NCI-H2107 (cell line): ENCODE results near the gene ZNF503.
A peak's percentile ranks its signal among the peaks of the same experiment; 100 is the strongest.
"Not testable (repeated sequence)": the region's sequence is repeated elsewhere in the genome, so short reads cannot be mapped to it uniquely, and the experiment has no call there.

Experiments used
- DNase-seq: peaks from one replicate; lab custom pipeline; 2025; lab: John Stamatoyannopoulos, UW

ZNF503 gene

GRCh38 chr10:75395066-75395931 lies 6.3 kb downstream of the ZNF503 start:
- DNase-seq, result no peak

GRCh38 chr10:75394221-75394620 lies 7.3 kb downstream of the ZNF503 start:
- no peak for DNase-seq

GRCh38 chr10:75392744-75393143 lies 8.8 kb downstream of the ZNF503 start:
- DNase-seq, result no peak

GRCh38 chr10:75392271-75392670 lies 9.3 kb downstream of the ZNF503 start:
- no peak for DNase-seq

- no peak for DNase-seq
These were observed 11.4 kb downstream of the ZNF503 start for GRCh38 chr10:75390178-75390577.

- DNase-seq, result no peak
These were observed 13.5 kb downstream of the ZNF503 start for GRCh38 chr10:75388082-75388481.

GRCh38 chr10:75386128-75386527 lies 15.4 kb downstream of the ZNF503 start:
- no peak for DNase-seq

- no peak for DNase-seq
These were observed 21.7 kb downstream of the ZNF503 start for GRCh38 chr10:75379817-75380216.

GRCh38 chr10:75379212-75379724 lies 22.3 kb downstream of the ZNF503 start:
- DNase-seq, result no peak

GRCh38 chr10:75378379-75378778 lies 23.2 kb downstream of the ZNF503 start:
- no peak for DNase-seq

GRCh38 chr10:75377869-75378268 lies 23.7 kb downstream of the ZNF503 start:
- no peak for DNase-seq

- no peak for DNase-seq
These were observed 25.7 kb downstream of the ZNF503 start for GRCh38 chr10:75375838-75376237.

- DNase-seq, result no peak
These were observed 30.6 kb downstream of the ZNF503 start for GRCh38 chr10:75371010-75371409.

GRCh38 chr10:75369838-75370237 lies 31.7 kb downstream of the ZNF503 start:
- DNase-seq, result not testable (repeated sequence)

- no peak for DNase-seq
These were observed 33.7 kb downstream of the ZNF503 start for GRCh38 chr10:75367901-75368300.

- DNase-seq, result no peak
These were observed 34.5 kb downstream of the ZNF503 start for GRCh38 chr10:75367021-75367487.

GRCh38 chr10:75363431-75363830 lies 38.1 kb downstream of the ZNF503 start:
- no peak for DNase-seq

GRCh38 chr10:75359876-75360275 lies 41.7 kb downstream of the ZNF503 start:
- DNase-seq, result peak; percentile 21

GRCh38 chr10:75358835-75359421 lies 42.6 kb downstream of the ZNF503 start:
- DNase-seq, result no peak

GRCh38 chr10:75358132-75358531 lies 43.4 kb downstream of the ZNF503 start:
- no peak for DNase-seq

- no peak for DNase-seq
These were observed 44.1 kb downstream of the ZNF503 start for GRCh38 chr10:75357500-75357899.

- DNase-seq, result no peak
These were observed 45.1 kb downstream of the ZNF503 start for GRCh38 chr10:75356484-75356883.

- DNase-seq, result no peak
These were observed 45.9 kb downstream of the ZNF503 start for GRCh38 chr10:75355706-75356105.
